H1 (cell line): ENCODE results near the gene CALM1. TPM values are rescaled to one million over a fixed set of nuclear protein-coding genes. Genes with fewer than 3 reads are reported as not detected.

ENCODE experiments used
- CTBP2 ChIP-seq: IDR thresholded peaks from 2 replicates; pipeline ENCODE4 v1.7.0; 2011; ENCODE audit warnings: borderline replicate concordance, mild to moderate bottlenecking, moderate library complexity, mixed read lengths, low read length; ENCODE audit not compliant: insufficient read depth, insufficient read length
- TBP ChIP-seq: IDR thresholded peaks from 2 replicates; pipeline ENCODE4 v1.6.1; 2011; ENCODE audit warnings: low read depth, low read length, improper control_type of control experiment
- polyA plus RNA-seq, 7 experiments: library from polyadenylated mRNA; depleted of rRNA in 3 of 7; stranded (reverse) in 5 of 7; unstranded in 2 of 7; fragments of >200 nt in 5 of 7; fragments of 200-250 nt in 2 of 7; gene quantifications; 1 replicate in 5 of 7; 2 replicates in 1 of 7; 4 replicates in 1 of 7; pipeline versions ENCODE4 v1.2.1 to v1.2.3, GENCODE V29; 2011 to 2013; ENCODE audit warnings: missing spikeins in 2 of 7, mixed read lengths in 2 of 7
- total RNA-seq: library from RNA; stranded (reverse); fragmentation: NEBNext Ultra II Directional; extraction: Animal tissue kit (Norgen Biotek cat#: 25700); gene quantifications from 2 replicates; pipeline ENCODE4 v1.2.1, GENCODE V29; 2021

Gene CALM1
- total and polyA plus RNA-seq, 2 of the 8 experiments (the other 6 are each of a cell fraction or from before 2014, with no cell fraction given) = 285 to 422 TPM

- TF ChIP-seq CTBP2 = no peak
- TF ChIP-seq TBP = peak; percentile 54; the same call in 1 of the 2 replicates
Measured at GRCh38 chr14:90399541-90400444, 3.0 kb downstream of the CALM1 start (continued).
